Measurements from ENCODE around the gene RCVRN. TPM values are rescaled to one million over a fixed set of nuclear protein-coding genes. Genes with fewer than 3 reads are reported as not detected.

The RCVRN gene
- total and polyA plus RNA-seq, 2 of the 8 experiments (the other 6 are each of a cell fraction or from before 2014, with no cell fraction given) = not detected

- TF ChIP-seq CTCF (IDR thresholded peaks at IDR 0.05; ENCODE audit: control extremely low read depth in 1 of 3, insufficient read depth in 1 of 3, low read depth in 1 of 3, low read length in 3 of 3) (peak; percentile 69 to 90 (median 86)), SRF (IDR thresholded peaks at IDR 0.05; ENCODE audit: low read depth, low read length) (no peak), ATF2 (IDR thresholded peaks at IDR 0.05; ENCODE audit: low read length) (no peak), RBBP5 (IDR thresholded peaks at IDR 0.05; ENCODE audit: borderline replicate concordance, low read depth, low read length) (no peak), E2F6 (IDR thresholded peaks at IDR 0.05) (no peak), POU5F1 (IDR thresholded peaks at IDR 0.05; ENCODE audit: low read depth, low read length) (no peak), TCF12 (IDR thresholded peaks at IDR 0.05; ENCODE audit: low read depth, low read length) (no peak), BACH1 (IDR thresholded peaks at IDR 0.05; ENCODE audit: low read length) (no peak), KDM5A (IDR thresholded peaks at IDR 0.05; ENCODE audit: low read length) (no peak), SP1 (IDR thresholded peaks at IDR 0.05; ENCODE audit: low read depth, low read length) (no peak), RNF2 (IDR thresholded peaks at IDR 0.05; ENCODE audit: borderline replicate concordance, low read depth, low read length, missing control alignments, poor library complexity, severe bottlenecking) (no peak), ATF3 (IDR thresholded peaks at IDR 0.05; ENCODE audit: insufficient read depth, low read depth, low read length) (no peak), SP2 (IDR thresholded peaks at IDR 0.05; ENCODE audit: low read length) (no peak), CBX8 (IDR thresholded peaks at IDR 0.05; ENCODE audit: borderline replicate concordance, low read depth, low read length) (no peak), RAD21 (IDR thresholded peaks at IDR 0.05 in 1 of 2, conservative IDR thresholded peaks at IDR 0.05 in 1 of 2; ENCODE audit: low read depth in 2 of 2, low read length in 2 of 2) (peak; percentile 63 to 67), JUND (IDR thresholded peaks at IDR 0.05; ENCODE audit: low read length) (no peak), CBX5 (IDR thresholded peaks at IDR 0.05; ENCODE audit: low read depth, low read length) (no peak), HDAC6 (IDR thresholded peaks at IDR 0.05; ENCODE audit: low read depth, low read length) (no peak), ZNF274 (IDR thresholded peaks at IDR 0.05; ENCODE audit: borderline replicate concordance, extremely low read depth, low read length) (no peak), SUZ12 (IDR thresholded peaks at IDR 0.05; ENCODE audit: low read length) (no peak)
Measured at GRCh38 chr17:9905902-9906301, 831 bp upstream of the RCVRN start (continued).

All from H1 (cell line).